Measurements from ENCODE around the gene TMEM143. TPM values are rescaled to one million over a fixed set of nuclear protein-coding genes. Genes with fewer than 3 reads are reported as not detected.
A peak's percentile ranks its signal among the peaks of the same experiment; 100 is the strongest.

The TMEM143 gene
- total RNA-seq, 4 donors from 2014 or later, result 2.8 to 13.1 (median 6.6) TPM

DNA sequence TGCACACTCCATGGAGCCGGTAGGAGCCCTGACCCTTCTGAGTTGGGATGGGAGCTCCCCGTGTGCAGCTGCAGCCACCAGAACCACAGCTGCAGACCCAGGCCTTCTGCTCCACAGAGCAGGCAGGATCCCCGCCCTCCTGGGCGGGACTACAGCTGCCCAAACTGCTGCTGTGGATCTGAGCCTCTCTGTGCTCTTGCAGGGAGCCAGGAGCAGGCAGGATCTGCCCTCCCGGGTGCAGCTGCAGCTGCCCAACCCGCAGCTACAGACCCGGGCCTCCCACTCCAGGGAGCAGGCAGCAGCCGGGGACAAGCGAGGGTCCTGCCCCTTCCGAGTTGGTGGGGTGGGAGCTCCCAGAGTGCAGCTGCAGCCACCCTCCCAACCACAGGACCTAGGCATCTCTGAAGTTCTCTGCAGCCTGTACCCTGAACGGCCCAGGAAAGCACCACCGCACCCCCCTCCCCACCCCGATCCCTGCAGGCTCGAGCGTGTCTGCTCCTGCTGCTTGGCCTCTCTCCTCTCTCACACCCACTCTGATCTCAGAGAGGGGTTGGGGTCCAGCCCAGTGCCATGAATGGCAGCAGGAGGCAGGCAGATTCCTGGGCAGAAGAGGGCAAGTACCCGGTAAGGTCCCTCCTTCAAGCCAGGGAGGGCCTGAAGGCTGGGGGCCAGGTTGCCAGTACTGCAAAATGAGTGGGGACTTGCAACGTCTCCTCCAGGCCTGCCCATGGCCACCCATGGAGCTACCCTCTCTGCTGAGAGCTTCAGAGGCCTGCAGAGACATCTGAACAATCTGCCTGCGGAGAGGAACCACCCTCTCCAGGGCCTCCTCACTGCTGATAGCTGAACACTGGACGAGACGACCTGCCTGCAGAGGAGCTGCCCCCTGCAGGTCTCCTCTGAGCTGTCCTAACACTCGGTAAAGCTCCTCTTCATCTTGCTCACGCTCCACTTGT, 54.8 kb downstream of the TMEM143 start:
- ATAC-seq, result no peak
- WGBS, 2 donors (ENCODE audit: low coverage in 1 of 2), result 55 to 60% methylated on average over 1 to 6 of the region's 22 CpGs
- Histone ChIP-seq H3K4me1 (no peaks in the 10 kb centered on the region), H3K27ac (peak overlapping the region in 1 of 4 donors; percentile 40), H3K4me3 (no peak overlapping the region), H3K27me3 (no peaks in the 10 kb centered on the region), H3K36me3 (no peaks in the 10 kb centered on the region), H3K9me3 (no peaks in the 10 kb centered on the region)
- TF ChIP-seq, protein P1, sequence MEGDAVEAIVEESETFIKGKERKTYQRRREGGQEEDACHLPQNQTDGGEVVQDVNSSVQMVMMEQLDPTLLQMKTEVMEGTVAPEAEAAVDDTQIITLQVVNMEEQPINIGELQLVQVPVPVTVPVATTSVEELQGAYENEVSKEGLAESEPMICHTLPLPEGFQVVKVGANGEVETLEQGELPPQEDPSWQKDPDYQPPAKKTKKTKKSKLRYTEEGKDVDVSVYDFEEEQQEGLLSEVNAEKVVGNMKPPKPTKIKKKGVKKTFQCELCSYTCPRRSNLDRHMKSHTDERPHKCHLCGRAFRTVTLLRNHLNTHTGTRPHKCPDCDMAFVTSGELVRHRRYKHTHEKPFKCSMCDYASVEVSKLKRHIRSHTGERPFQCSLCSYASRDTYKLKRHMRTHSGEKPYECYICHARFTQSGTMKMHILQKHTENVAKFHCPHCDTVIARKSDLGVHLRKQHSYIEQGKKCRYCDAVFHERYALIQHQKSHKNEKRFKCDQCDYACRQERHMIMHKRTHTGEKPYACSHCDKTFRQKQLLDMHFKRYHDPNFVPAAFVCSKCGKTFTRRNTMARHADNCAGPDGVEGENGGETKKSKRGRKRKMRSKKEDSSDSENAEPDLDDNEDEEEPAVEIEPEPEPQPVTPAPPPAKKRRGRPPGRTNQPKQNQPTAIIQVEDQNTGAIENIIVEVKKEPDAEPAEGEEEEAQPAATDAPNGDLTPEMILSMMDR (IDR thresholded peaks at IDR 0.05), result no peak
- no peak for TF ChIP-seq POLR2AphosphoS5 (IDR thresholded peaks at IDR 0.05)
- TF ChIP-seq EP300 (IDR thresholded peaks at IDR 0.05), result no peak
- TF ChIP-seq POLR2A (IDR thresholded peaks at IDR 0.05), result no peak

DNA sequence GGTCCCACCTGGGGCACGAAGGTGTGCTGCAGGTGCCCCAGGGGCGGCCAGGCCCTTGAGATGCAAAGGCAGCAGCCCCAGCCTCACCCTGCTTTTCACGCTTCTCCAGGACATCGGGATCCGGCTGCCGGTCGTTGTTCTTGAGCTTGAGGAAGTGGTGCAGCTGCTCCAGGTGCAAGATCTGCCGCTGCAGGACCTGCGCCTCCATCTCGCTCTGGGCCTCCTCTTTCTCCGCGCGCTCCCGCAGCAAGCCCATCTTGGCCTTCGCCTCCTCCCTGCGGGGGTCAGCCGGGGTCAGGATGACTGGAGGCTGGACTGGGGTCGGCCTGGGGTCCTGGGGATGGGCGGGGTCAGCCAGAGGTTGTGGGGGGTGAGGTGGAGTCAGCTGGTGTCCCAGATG, 59.9 kb downstream of the TMEM143 start:
- 79% methylated on average over 7 of the region's 19 CpGs; no CpG with 5 or more reads in 1 of the 2 donors for WGBS, 2 donors (ENCODE audit: low coverage in 1 of 2)
- no peak for ATAC-seq

DNA sequence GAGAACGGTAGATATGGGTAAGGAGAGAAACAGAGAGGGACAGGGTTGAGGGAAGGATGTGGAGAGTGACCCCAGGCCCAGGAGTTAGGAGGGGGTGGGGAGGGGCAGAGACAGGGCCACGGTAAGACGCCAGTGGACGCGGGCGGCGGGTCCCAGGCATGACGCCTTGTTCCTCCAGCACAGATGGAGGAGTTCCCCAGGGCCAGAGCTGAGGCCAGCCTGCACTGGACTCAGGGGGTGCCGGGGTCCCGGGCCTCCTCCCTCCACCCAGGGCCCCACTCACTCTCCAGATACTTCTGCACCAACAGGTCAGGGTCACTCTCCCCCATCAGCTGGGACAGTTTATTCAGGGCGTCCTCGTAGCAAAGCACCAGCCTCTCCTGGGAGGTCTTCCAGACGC, 60.4 kb downstream of the TMEM143 start:
- TF ChIP-seq POLR2AphosphoS5 (IDR thresholded peaks at IDR 0.05) (no peak), EP300 (IDR thresholded peaks at IDR 0.05) (no peak), POLR2A (IDR thresholded peaks at IDR 0.05) (no peak)
- TF ChIP-seq, protein P1 (IDR thresholded peaks at IDR 0.05), result no peak
- H3K9me3 ChIP-seq, result no peaks in the 10 kb centered on the region
- ATAC-seq, result no peak
- H3K27ac ChIP-seq, result no peak overlapping the region
- no peak overlapping the region for H3K4me3 ChIP-seq
- WGBS, 2 donors (ENCODE audit: low coverage in 1 of 2), result 73 to 89% methylated on average over 8 of the region's 13 CpGs
- H3K27me3 ChIP-seq, result no peaks in the 10 kb centered on the region
- H3K4me1 ChIP-seq, result no peaks in the 10 kb centered on the region
- no peaks in the 10 kb centered on the region for H3K36me3 ChIP-seq

More for the DNA sequence above, 59.9 kb downstream of the TMEM143 start:
- no peak for TF ChIP-seq POLR2AphosphoS5 (IDR thresholded peaks at IDR 0.05)
- no peak for TF ChIP-seq POLR2A (IDR thresholded peaks at IDR 0.05)
- no peak for TF ChIP-seq EP300 (IDR thresholded peaks at IDR 0.05)
- TF ChIP-seq, protein P1 (IDR thresholded peaks at IDR 0.05), result no peak
- Histone ChIP-seq H3K4me3 (no peak overlapping the region), H3K27me3 (no peaks in the 10 kb centered on the region), H3K27ac (no peak overlapping the region), H3K4me1 (no peaks in the 10 kb centered on the region), H3K9me3 (no peaks in the 10 kb centered on the region), H3K36me3 (no peaks in the 10 kb centered on the region)

DNA sequence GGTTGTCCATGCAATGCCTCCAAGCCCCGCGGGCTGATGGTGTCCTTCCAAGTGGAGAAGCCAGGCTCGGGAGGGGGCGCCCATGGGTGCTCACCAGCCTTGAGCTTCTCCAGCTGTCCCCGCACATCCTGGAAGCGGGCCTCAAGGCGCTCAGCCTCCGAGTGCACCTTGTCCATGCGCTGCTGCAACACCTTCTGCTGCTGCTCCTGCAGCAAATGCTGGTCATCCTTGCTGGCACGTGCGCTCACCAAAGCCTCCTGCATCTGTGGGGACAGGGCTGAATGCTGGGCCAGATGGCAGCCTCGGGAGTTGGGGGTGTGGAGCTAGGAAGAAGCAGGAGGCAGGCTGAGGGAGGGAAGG, 61.2 kb downstream of the TMEM143 start:
- TF ChIP-seq POLR2AphosphoS5 (IDR thresholded peaks at IDR 0.05) (no peak), POLR2A (IDR thresholded peaks at IDR 0.05) (no peak), EP300 (IDR thresholded peaks at IDR 0.05) (no peak)
- TF ChIP-seq, protein P1 (IDR thresholded peaks at IDR 0.05), result no peak
- no peak overlapping the region for H3K4me3 ChIP-seq
- H3K36me3 ChIP-seq, result no peaks in the 10 kb centered on the region
- H3K4me1 ChIP-seq, result no peaks in the 10 kb centered on the region
- no peaks in the 10 kb centered on the region for H3K27me3 ChIP-seq
- WGBS, 2 donors (ENCODE audit: low coverage in 1 of 2), result 68 to 90% methylated on average over 4 to 11 of the region's 12 CpGs
- ATAC-seq, result no peak
- H3K27ac ChIP-seq, result no peak overlapping the region
- no peaks in the 10 kb centered on the region for H3K9me3 ChIP-seq
